Neural crest cell (in vitro differentiated cells): ENCODE measurements around the gene JADE2. TPM values are rescaled to one million over a fixed set of nuclear protein-coding genes. Genes with fewer than 3 reads are reported as not detected.

Source experiments
- DNase-seq: peaks from one replicate; pipeline ENCODE4 v3.0.0; 2021; ENCODE audit warnings: low read depth, mixed read lengths, low spot score
- H3K27ac Mint-ChIP-seq: one replicate; pipeline ENCODE4 v1.8.0; 2021; ENCODE audit warnings: mild to moderate bottlenecking, mixed read lengths; ENCODE audit not compliant: unreplicated experiment
- H3K27me3 Mint-ChIP-seq: 2 replicates; pipeline ENCODE4 v1.8.0; 2021; ENCODE audit warnings: low read depth, mild to moderate bottlenecking, mixed read lengths
- H3K36me3 Mint-ChIP-seq: 2 replicates; pipeline ENCODE4 v1.8.0; 2021; ENCODE audit warnings: low read depth, mild to moderate bottlenecking, mixed read lengths
- H3K4me1 Mint-ChIP-seq: 2 replicates; pipeline ENCODE4 v1.8.0; 2021; ENCODE audit warnings: mixed read lengths
- H3K4me3 Mint-ChIP-seq: one replicate; pipeline ENCODE4 v1.8.0; 2021; ENCODE audit warnings: mild to moderate bottlenecking, mixed read lengths
- H3K9me3 Mint-ChIP-seq: 2 replicates; pipeline ENCODE4 v1.8.0; 2021; ENCODE audit warnings: mixed read lengths
- total RNA-seq: library from RNA; stranded (reverse); gene quantifications from 2 replicates; pipeline ENCODE4 v1.2.1, GENCODE V29; 2021
- TF ChIP-seq, protein P1 (sequence below): fragments of 200-600 bp; sonication (generic); conservative IDR thresholded peaks from 2 replicates; pipeline ENCODE4 v1.5.0; 2021; ENCODE audit warnings: antibody characterized with exemption, mild to moderate bottlenecking

The JADE2 gene
- total RNA-seq, 1 donor from 2014 or later = 2.1 TPM

DNA sequence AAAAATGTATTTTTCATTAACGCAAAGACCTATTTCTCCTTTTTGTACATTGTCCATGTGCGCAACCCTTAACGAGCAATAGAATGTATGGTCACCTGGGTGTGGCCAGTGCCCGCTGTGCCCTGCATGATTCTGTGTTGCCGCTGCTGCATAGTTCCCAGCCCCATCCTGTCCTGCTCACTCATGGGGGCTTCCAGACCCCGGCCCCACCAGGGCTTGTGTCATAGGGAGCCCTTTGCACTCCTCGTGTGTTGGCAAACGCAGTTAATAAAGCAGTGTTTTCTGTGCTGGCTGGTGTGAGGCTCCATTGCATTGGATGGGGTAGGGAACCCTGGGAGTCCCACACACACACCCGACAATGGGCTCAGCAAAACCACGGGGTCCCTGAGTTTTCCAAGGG is 57.5 kb downstream of the JADE2 start:
- Mint-ChIP-seq H3K4me3 (no peak overlapping the region), H3K27me3 (no peaks in the 10 kb centered on the region), H3K9me3 (no peaks in the 10 kb centered on the region), H3K4me1 (peaks cover 1% of the 10 kb centered on the region), H3K27ac (no peak overlapping the region), H3K36me3 (no peaks in the 10 kb centered on the region)
- TF ChIP-seq, protein P1, sequence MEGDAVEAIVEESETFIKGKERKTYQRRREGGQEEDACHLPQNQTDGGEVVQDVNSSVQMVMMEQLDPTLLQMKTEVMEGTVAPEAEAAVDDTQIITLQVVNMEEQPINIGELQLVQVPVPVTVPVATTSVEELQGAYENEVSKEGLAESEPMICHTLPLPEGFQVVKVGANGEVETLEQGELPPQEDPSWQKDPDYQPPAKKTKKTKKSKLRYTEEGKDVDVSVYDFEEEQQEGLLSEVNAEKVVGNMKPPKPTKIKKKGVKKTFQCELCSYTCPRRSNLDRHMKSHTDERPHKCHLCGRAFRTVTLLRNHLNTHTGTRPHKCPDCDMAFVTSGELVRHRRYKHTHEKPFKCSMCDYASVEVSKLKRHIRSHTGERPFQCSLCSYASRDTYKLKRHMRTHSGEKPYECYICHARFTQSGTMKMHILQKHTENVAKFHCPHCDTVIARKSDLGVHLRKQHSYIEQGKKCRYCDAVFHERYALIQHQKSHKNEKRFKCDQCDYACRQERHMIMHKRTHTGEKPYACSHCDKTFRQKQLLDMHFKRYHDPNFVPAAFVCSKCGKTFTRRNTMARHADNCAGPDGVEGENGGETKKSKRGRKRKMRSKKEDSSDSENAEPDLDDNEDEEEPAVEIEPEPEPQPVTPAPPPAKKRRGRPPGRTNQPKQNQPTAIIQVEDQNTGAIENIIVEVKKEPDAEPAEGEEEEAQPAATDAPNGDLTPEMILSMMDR = no peak
- DNase-seq = no peak

DNA sequence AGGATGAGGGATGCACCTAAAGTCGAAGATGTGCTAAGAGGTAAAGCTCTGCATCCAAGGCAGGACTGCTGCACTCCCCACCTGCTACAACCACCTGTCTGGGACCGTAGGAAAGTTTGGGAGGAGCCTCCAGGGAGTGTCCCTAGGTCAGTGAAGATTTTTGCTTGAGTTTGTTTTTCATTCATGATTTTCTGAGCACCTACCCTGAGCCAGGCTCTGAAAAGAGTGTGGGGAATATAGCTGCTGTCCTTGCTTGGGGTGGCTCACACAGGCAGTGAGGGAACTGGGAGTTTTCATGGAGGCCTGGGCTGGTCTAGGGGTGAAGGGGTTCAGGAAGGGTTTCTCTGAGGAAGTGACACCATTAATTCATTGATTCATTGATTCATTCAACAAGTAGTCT is 58.3 kb downstream of the JADE2 start:
- H3K27me3 Mint-ChIP-seq = no peaks in the 10 kb centered on the region
- no peak for DNase-seq
- no peaks in the 10 kb centered on the region for H3K4me1 Mint-ChIP-seq
- H3K9me3 Mint-ChIP-seq = no peaks in the 10 kb centered on the region
- H3K4me3 Mint-ChIP-seq = no peak overlapping the region
- H3K36me3 Mint-ChIP-seq = no peaks in the 10 kb centered on the region
- TF ChIP-seq, protein P1 = no peak
- H3K27ac Mint-ChIP-seq = no peak overlapping the region

DNA sequence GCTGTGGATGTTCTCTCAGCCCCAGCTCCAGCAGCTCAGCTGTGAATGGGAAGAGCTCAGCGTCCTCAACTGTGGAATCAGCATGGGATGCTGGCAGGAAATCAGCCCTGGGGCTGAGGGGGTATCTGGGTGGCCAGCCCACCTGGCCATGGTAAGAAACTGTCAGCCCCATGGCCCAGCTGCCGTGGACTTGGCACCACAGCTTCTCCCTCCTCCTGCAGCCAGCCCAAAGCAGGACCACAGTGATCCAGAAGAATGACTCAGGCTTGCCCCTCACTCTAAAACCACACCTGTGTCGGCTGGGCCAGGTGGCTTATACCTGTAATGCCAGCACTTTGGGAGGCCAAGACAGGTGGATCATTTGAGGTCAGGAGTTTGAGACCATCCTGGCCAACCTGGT is 59.2 kb downstream of the JADE2 start:
- no peak overlapping the region for H3K27ac Mint-ChIP-seq
- no peak for DNase-seq
- H3K36me3 Mint-ChIP-seq = no peaks in the 10 kb centered on the region
- no peak overlapping the region for H3K4me3 Mint-ChIP-seq
- H3K4me1 Mint-ChIP-seq = no peaks in the 10 kb centered on the region
- H3K27me3 Mint-ChIP-seq = no peaks in the 10 kb centered on the region
- TF ChIP-seq, protein P1 = no peak
- no peaks in the 10 kb centered on the region for H3K9me3 Mint-ChIP-seq

DNA sequence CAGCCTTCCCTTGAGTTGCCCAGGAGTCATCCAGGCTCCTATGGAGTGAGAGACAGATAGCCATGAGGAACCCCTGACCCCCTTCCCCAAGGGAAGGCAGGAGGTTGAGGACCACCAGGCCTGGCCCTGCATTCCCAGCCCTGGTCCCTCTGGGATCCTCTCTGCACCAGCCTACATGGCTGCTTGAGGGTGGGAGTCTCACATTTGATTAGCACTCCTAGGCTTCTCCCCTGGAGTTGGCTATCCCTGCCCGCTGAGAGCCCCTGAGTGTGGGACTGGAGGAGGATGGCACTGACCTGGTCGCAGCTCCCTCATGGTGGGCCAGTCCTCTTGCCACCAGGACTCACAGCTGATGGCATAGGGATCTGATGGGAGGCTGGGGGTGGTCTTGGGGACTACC is 60.5 kb downstream of the JADE2 start:
- TF ChIP-seq, protein P1 = no peak
- no peaks in the 10 kb centered on the region for H3K27me3 Mint-ChIP-seq
- H3K4me3 Mint-ChIP-seq = no peak overlapping the region
- no peaks in the 10 kb centered on the region for H3K9me3 Mint-ChIP-seq
- no peak for DNase-seq
- no peaks in the 10 kb centered on the region for H3K4me1 Mint-ChIP-seq
- no peak overlapping the region for H3K27ac Mint-ChIP-seq
- H3K36me3 Mint-ChIP-seq = no peaks in the 10 kb centered on the region

DNA sequence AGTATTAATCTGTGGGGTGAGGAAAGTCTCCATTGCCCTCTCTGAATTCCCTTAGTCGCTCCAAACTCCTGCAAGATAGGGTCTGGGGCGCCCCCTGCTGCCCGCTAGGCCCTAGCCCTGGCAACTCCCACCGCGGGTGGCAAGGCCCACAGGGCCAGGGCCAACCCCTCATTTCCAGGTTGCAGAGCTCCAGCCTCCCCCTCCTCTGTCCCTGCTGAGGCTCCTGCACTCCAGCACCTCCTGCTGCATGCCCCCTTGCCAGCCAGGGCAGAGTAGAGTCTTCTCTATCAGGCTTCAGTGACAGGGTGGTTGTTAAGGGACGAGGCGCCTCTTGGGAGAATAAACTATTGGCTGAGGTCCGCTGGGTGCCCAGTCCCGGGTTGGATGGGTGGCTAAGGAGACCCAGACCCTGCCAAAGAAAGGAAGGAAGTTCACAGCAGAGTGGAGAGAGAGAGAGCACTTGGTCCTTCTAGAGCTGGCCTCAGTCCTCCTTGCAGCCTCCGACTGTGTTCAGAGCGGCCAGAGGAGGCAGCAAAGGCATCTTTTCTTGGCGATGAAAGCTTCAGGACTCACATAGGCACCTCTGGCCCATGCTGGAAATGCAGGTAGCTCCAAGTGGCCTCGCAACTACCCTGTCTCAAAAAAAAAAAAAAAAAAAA is 61.5 kb downstream of the JADE2 start:
- DNase-seq = peak; percentile 78
- Mint-ChIP-seq H3K4me1 (no peaks in the 10 kb centered on the region), H3K36me3 (no peaks in the 10 kb centered on the region), H3K27ac (peak overlapping the region; percentile 83), H3K27me3 (no peaks in the 10 kb centered on the region), H3K9me3 (no peaks in the 10 kb centered on the region), H3K4me3 (no peak overlapping the region)
- TF ChIP-seq, protein P1 = peak; percentile 67
